ENCODE results near the gene CYP2B6.
"Not testable (repeated sequence)": the region's sequence is repeated elsewhere in the genome, so short reads cannot be mapped to it uniquely, and the experiment has no call there.

The CYP2B6 gene

DNA sequence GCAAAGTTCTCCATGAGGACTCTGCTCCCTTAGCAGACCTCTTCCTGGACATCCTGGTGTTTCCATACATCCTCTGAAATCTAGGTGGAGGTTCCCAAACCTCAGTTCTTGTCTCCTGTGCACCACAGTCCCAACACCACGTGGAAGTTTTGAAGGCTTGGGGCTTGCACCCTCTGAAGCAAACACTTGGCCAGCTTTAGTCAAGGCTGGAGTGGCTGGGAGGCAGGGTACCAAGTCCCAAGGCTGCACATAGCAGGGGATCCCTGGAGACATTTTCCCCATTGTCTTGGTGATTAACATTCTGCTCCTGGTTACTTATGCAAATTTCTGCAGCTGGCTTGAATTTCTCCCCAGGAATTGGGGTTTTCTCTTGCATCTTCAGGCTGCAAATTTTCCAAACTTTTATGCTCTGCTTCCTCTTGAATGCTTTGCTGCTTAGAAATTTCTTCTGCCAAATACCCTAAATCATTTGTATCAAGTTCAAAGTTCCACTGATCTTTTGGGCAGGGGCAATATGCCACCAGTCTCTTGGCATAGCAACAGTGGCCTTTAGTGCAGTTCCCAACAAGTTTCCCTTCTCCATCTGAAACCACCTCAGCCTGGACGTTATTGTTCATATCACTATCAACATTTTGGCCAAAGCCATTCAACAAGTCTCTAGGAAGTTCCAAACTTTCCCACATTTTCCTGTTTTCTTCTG lies 10.2 kb upstream of the CYP2B6 start:
- DNase-seq (ENCODE audit: low spot score) = not testable (repeated sequence)

- no peak for DNase-seq (ENCODE audit: low spot score)
Observed at GRCh38 chr19:40981591-40981990, 9.5 kb upstream of the CYP2B6 start.

DNA sequence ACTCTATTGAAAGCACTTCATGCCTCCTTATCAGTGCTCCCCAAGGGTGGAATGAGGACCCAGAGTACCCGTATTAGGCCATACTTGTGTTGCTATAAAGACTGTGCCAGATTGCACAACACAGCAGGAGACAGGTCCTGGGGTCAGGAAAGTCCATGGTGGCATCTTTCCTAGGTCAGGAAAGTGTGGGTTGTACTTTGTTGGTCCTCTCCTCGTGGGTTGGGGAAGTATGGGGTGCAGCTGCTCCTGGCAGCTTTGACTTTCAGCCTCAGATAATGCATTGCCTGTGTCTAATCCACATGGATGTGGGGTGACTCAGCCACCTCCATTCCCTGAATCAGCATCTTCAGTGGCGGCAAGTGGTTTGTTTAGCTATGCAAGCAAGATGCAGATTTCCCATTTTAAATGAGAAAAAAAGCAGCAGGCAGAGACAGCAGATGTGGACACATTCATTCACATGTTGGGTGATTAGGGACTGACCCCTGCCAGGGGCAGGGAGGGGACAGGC lies 8.4 kb upstream of the CYP2B6 start:
- no peak for DNase-seq (ENCODE audit: low spot score)

- no peak for DNase-seq (ENCODE audit: low spot score)
Observed at GRCh38 chr19:40989453-40989852, 1.6 kb upstream of the CYP2B6 start.

DNA sequence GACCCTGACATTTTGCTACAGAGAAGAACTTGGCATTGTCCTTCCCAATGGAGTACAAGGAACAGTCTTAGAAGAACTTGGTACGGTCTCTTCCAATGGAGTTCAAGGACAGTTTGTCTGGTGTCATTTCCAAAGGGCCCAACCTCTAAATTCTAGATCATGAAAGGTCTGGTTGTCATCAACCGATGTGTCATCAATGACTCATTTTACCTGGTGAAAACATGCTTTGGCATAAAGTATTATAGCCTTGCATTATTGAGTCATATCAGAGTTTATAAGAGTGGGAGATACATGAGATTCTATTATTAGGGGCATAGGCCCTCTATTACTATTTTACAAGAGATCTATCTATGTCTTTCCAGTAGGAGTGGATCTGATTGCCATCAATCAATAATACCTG lies 4.3 kb downstream of the CYP2B6 start:
- DNase-seq (ENCODE audit: low spot score) = no peak

- DNase-seq (ENCODE audit: low spot score) = not testable (repeated sequence)
Observed at GRCh38 chr19:40999018-40999417, 7.9 kb downstream of the CYP2B6 start.

DNA sequence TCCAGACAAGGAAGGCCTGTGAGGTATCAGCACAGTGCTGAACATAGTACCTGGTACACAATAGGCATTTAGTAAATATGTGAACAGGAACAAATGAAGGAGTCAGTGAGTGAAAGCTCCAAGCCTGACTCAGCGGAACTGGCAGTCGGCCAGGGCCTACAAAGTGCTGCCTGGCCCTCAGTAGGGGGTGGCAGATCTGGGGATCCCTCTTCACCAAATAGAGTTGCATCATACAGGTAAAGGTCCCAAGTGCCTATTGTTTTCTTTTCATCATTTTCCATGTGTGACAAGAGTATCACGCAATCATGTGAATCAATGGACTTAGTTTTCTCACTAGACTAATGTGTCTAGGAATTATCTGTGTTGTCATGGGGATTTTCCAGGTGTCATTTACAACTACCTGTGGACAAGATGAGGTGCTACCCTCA lies 9.2 kb downstream of the CYP2B6 start:
- DNase-seq (ENCODE audit: low spot score) = no peak

DNA sequence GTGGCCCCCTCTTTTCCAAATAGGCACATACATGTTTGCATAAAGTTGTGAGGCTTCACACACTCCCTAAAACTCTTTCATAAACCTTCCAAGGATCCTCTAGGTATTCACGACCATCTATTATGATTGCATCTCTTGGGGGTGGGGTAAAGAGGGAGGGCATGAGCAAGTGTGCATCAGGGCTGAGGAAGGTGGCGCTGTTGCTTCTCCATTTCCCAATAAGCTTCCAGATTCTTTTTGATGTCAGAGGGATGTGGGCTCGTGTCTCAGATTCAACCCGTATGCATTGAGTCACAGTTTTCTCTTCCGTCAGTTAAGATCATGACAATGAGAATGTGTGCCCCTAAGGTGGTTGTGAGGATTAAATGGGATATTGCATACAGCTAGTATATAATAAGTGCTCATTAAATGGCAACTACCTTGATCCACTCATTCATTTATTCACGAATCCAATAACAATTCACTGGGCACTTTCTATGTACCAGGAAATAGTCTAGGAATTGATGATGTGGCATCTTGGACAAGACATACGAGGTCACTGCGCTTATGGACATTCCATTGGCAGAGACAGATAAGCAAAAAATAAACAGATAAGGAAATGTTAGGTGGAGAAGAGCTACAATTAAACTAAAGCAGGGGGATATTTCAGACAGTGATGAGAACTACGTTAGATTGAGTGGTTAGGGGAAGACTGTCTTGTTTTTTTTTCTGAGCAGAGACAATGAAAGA lies 10.3 kb downstream of the CYP2B6 start:
- peak; percentile 8 for DNase-seq (ENCODE audit: low spot score)

GRCh38 chr19:41003656-41004055 lies 12.6 kb downstream of the CYP2B6 start:
- DNase-seq (ENCODE audit: low spot score) = not testable (repeated sequence)

DNA sequence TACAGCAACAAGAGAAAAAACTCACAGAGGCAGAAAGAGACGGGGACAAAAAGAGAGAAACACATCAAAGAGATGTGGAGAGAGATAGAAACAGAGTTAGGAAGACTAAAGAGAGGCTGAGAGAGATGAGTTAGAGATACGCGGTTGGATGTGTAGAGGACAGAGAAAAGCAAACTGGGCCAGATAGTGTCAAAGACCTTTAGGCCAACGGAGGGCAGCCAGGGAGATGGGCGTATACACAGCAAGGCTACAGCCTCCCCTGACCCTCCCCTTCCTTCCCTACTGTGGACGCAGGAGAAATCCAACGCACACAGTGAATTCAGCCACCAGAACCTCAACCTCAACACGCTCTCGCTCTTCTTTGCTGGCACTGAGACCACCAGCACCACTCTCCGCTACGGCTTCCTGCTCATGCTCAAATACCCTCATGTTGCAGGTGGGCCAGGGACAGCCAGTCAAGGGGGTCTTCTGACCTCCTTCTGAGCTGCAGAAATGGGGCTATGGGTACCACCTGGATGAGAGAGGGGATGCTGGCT lies 18.7 kb downstream of the CYP2B6 start:
- no peak for DNase-seq (ENCODE audit: low spot score)

DNA sequence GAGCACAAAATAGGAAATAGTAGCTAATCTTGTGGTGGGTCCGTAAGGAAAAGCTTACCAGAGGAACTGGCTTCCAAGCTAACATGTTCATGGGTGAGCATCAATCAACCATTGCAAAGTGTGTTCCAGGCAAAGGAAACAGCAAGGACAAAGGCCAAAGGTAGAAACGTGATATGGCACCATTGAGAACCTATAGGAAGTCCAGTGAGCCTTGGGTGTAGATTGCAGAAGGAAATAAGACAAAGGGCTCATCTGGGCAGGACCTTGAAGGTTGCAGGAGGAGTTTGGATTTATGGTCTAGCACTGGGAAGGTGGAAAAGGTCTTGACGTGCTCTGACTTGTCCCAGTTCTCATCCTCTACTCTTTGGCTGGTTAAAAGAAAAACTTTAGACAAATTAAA lies 22.3 kb downstream of the CYP2B6 start:
- DNase-seq (ENCODE audit: low spot score) = no peak

GRCh38 chr19:41014643-41015042 lies 23.6 kb downstream of the CYP2B6 start:
- DNase-seq (ENCODE audit: low spot score) = no peak

GRCh38 chr19:41016488-41017071 lies 25.5 kb downstream of the CYP2B6 start:
- no peak for DNase-seq (ENCODE audit: low spot score)

DNA sequence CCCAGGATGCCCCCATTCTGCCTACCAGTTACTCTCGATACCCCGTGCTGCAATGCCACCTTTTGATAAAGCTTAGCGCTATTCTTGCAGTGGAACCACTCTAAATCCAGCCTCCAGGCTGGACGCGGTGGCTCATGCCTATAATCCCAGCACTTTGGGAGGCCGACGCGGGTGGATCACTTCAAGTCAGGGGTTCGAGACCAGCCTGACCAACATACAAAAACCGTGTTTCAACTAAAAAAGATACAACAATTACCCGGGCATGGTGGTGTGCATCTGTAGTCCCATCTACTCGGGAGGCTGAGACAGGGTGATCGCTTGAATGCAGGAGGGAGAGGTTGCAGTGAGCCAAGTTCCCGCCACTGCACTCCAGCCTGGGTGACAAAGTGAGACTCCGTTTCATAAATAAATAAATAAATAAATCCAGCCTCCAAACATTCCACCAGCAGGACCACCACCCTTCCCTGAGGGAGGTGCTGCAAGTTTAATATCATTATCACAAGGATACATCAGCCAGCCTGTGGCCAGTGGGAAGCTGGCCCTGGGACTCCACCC lies 27.7 kb downstream of the CYP2B6 start:
- no peak for DNase-seq (ENCODE audit: low spot score)

DNA sequence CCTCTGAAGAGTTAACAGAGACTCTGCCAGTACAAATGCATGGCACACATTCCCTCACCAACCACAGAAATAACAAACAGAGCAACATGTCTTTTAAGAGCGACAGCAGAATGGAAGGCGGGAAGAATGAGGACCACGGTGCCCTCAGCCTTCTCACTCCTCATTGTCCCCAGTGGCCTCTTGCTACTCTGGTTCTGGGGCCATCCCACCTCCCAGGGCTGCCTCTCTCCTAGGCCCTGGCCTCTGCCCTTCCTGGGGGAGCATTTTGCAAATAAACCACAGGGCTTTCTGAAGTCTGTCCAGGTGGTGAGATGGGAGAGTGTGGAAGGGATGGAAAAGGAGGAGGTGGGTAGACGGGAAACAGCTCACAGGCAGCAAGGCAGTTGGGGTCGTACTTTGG lies 28.3 kb downstream of the CYP2B6 start:
- no peak for DNase-seq (ENCODE audit: low spot score)

DNA sequence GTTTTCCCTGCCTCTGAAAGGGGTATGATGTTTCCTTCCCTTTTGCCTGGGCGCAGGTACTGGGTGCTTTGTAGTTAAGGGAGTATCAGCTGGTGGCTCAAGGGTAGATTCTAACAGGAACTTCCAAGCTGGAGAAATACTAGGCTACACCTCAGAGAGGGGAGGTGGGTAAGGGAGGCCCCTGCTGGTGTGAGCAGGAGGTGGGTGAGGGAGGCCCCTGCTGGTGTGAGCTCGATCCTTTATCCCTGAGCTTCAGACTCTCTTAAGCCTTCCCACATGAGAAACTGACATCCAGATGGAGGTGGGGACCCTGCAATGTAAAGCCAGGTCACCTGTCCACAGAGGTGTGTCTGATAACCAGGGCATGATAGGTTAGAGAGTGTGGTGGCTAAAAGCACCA lies 32.1 kb downstream of the CYP2B6 start:
- DNase-seq (ENCODE audit: low spot score) = no peak

DNA sequence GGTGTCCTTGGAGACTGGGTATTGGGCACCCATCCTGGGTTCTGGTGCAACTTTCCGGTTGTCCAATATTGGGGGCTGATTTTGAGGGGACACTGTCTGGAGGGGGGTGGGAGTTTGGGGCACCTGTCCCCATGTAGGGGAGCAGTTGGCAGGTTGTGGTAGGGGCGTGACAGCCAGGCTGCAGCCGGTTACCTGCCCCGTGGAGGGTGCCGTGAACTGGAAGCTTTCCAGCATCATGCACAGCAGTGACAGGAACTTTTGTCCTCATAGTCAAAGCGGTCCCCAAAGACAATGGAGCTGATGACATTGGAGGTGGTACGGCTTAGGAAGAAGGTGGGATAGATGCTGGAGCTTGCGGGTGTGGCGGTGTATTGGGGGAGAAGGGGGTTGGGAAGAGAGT lies 34.3 kb downstream of the CYP2B6 start:
- DNase-seq (ENCODE audit: low spot score) = no peak

DNA sequence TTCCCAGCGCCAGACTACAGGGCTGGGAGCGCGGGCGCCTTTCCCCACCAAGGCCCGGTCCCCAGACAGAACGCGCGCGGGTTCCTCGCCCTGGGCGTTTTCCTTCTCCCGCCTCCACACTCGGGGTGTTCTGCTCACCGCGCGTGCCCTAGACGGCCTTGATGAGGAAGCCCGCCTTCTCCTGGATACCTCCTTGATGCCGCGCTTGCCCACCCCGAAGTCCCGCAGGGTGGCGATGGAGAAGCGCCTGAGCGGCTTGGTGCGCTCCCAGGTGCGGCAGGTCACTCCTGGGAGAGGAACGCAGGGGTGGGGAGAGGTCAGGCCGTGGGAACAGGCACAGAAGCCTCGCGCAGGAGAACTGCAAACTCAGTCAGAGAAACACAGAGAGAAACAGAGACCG lies 34.8 kb downstream of the CYP2B6 start:
- no peak for DNase-seq (ENCODE audit: low spot score)

- DNase-seq (ENCODE audit: low spot score) = no peak
Observed at GRCh38 chr19:41027273-41027967, 36.3 kb downstream of the CYP2B6 start.

DNA sequence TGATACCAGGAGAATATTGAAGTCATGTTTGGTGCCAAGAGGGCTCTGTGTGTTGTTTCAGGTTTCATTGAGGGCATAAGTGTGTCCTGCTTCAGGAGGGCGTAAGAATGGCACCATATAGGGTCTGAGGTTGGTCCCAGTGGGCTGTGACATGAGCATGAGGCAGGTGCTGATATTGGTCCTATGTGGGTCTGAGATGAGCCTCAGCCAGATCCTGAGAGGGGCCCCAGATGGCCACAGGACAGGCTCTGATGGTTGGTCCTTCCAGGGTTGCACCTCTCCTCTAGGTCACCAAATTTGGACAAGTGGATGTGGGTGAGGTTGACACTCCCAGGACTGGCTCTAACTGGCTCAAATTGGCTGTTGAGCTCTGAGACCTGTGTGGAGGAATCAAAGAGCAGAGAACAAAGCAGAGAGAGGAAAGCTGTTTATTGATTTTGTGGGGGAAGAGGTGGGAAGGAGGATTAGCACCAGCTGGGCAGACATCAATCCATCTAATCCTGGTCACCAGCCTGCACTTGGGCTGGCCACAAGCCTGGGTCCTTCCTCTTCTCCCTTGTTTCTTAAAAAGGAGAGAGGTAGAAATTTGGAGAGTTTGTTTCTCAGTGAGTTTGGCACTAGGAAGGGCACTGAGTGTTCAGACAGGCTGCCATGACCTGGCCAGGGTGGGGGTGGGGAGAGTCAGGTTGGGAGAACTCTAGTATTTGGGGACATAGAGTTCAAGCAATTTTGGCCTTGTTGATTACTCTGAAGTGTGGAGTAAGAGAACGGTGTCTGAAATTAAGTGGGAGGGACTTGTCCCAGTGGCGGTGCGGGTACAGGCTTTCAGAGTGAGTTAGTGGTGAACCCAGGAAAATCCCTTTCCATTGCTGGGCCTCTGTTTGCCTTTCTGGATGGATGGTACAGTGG lies 38.7 kb downstream of the CYP2B6 start:
- no peak for DNase-seq (ENCODE audit: low spot score)

GRCh38 chr19:41030651-41031050 lies 39.6 kb downstream of the CYP2B6 start:
- no peak for DNase-seq (ENCODE audit: low spot score)
